K562 (cell line): ENCODE measurements around the gene KCP.

Source experiments
- ATF3 ChIP-seq, 2 experiments: fragments of 450-650 bp in 1 of 2; sonication (generic) in 1 of 2; formaldehyde crosslinking in 1 of 2; IDR thresholded peaks in 1 of 2; conservative IDR thresholded peaks in 1 of 2; 2 replicates each; pipeline versions ENCODE4 v1.6.1 to v1.8.1; 2016 to 2023; ENCODE audit warnings: mild to moderate bottlenecking in 2 of 2, moderate library complexity in 2 of 2, inconsistent platforms in 1 of 2, missing genetic modification reagents in 1 of 2
- CBX1 ChIP-seq: sonication (generic); IDR thresholded peaks from 2 replicates; pipeline ENCODE4 v1.6.1; 2016; ENCODE audit warnings: antibody characterized with exemption, low read depth, mild to moderate bottlenecking
- CREB1 ChIP-seq, 2 experiments: sonication (generic) in 1 of 2; formaldehyde crosslinking in 1 of 2; IDR thresholded peaks; 2 replicates each; pipeline versions ENCODE4 v1.6.1 to v1.8.0; 2012 to 2022; ENCODE audit warnings: inconsistent platforms in 1 of 2, mild to moderate bottlenecking in 1 of 2, missing genetic modification reagents in 1 of 2, moderate library complexity in 1 of 2
- KDM4B ChIP-seq, 2 experiments: fragments of 450-650 bp in 1 of 2; sonication (generic) in 1 of 2; IDR thresholded peaks; 2 replicates each; pipeline ENCODE4 v1.6.1; 2016 to 2017; ENCODE audit warnings: borderline replicate concordance in 2 of 2, antibody characterized with exemption in 1 of 2, low read depth in 1 of 2, mild to moderate bottlenecking in 1 of 2
- MCM2 ChIP-seq: fragments of 450-650 bp; IDR thresholded peaks from 2 replicates; pipeline ENCODE4 v1.6.1; 2017; ENCODE audit warnings: low read depth, mild to moderate bottlenecking
- PHF8 ChIP-seq: fragments of 200-600 bp; sonication (generic); IDR thresholded peaks from 2 replicates; pipeline ENCODE4 v1.6.1; 2012; ENCODE audit warnings: mixed run types, mild to moderate bottlenecking, inconsistent platforms, low read length, moderate library complexity, borderline replicate concordance
- RBM14 ChIP-seq: fragments of 200-400 bp; formaldehyde crosslinking; IDR thresholded peaks from 2 replicates; pipeline ENCODE4 v1.6.1; 2018; ENCODE audit warnings: low read depth, mild to moderate bottlenecking, low read length, moderate library complexity, borderline replicate concordance; ENCODE audit not compliant: insufficient read depth
- TF ChIP-seq, protein P1 (sequence below), 3 experiments: IDR thresholded peaks in 2 of 3; conservative IDR thresholded peaks in 1 of 3; 2 replicates each; pipeline ENCODE4 v1.5.1; 2011 to 2012; ENCODE audit warnings: low read length in 3 of 3, mild to moderate bottlenecking in 3 of 3, control low read depth in 2 of 3, improper control_type of control experiment in 1 of 3, inconsistent platforms in 1 of 3, low read depth in 1 of 3, mixed read lengths in 1 of 3, moderate library complexity in 1 of 3; ENCODE audit not compliant: insufficient read depth in 2 of 3
- TF ChIP-seq, protein P2 (sequence below): sonication (generic); formaldehyde crosslinking; IDR thresholded peaks from 2 replicates; pipeline ENCODE4 v1.8.1; 2023; ENCODE audit warnings: mild to moderate bottlenecking, missing genetic modification reagents

DNA sequence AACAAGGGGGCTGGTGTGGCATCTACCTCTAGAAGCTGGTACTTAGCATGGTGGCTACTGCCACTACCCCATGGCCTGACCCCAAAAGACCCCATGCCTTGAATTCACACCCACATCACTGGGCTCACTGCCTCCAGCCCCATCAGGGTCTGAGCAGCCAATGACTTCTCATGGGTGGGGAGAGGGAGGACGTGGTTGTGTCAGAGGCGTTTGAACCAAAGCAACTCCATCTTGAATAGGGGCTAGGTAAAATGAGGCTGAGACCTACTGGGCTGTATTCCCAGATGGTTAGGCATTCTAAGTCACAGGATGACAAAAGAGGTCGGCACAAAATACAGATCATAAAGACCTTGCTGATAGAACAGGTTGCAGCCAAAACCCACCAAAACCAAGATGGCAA lies 15.2 kb downstream of the KCP start:
- TF ChIP-seq PHF8 (no peak), KDM4B (IDR thresholded peaks at IDR 0.05; ENCODE audit: borderline replicate concordance in 2 of 2, low read depth in 1 of 2) (no peak), ATF3 (IDR thresholded peaks at IDR 0.05) (no peak), ATF3 (CRISPR knock-in tag; conservative IDR thresholded peaks at IDR 0.05) (no peak), RBM14 (no peak), CREB1 (IDR thresholded peaks at IDR 0.05) (no peak), CREB1 (CRISPR knock-in tag; IDR thresholded peaks at IDR 0.05) (no peak), MCM2 (no peak), CBX1 (no peak)
- TF ChIP-seq, protein P1, sequence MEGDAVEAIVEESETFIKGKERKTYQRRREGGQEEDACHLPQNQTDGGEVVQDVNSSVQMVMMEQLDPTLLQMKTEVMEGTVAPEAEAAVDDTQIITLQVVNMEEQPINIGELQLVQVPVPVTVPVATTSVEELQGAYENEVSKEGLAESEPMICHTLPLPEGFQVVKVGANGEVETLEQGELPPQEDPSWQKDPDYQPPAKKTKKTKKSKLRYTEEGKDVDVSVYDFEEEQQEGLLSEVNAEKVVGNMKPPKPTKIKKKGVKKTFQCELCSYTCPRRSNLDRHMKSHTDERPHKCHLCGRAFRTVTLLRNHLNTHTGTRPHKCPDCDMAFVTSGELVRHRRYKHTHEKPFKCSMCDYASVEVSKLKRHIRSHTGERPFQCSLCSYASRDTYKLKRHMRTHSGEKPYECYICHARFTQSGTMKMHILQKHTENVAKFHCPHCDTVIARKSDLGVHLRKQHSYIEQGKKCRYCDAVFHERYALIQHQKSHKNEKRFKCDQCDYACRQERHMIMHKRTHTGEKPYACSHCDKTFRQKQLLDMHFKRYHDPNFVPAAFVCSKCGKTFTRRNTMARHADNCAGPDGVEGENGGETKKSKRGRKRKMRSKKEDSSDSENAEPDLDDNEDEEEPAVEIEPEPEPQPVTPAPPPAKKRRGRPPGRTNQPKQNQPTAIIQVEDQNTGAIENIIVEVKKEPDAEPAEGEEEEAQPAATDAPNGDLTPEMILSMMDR (IDR thresholded peaks at IDR 0.05 in 2 of 3, conservative IDR thresholded peaks at IDR 0.05 in 1 of 3; ENCODE audit: insufficient read depth in 2 of 3, low read depth in 1 of 3, low read length in 3 of 3): no peak
- TF ChIP-seq, protein P2, sequence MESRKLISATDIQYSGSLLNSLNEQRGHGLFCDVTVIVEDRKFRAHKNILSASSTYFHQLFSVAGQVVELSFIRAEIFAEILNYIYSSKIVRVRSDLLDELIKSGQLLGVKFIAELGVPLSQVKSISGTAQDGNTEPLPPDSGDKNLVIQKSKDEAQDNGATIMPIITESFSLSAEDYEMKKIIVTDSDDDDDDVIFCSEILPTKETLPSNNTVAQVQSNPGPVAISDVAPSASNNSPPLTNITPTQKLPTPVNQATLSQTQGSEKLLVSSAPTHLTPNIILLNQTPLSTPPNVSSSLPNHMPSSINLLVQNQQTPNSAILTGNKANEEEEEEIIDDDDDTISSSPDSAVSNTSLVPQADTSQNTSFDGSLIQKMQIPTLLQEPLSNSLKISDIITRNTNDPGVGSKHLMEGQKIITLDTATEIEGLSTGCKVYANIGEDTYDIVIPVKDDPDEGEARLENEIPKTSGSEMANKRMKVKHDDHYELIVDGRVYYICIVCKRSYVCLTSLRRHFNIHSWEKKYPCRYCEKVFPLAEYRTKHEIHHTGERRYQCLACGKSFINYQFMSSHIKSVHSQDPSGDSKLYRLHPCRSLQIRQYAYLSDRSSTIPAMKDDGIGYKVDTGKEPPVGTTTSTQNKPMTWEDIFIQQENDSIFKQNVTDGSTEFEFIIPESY (CRISPR knock-in tag): no peak
